HFFc6 (cell line): ENCODE measurements around the gene ZNF428. TPM values are rescaled to one million over a fixed set of nuclear protein-coding genes. Genes with fewer than 3 reads are reported as not detected.

Experiments
- DNase-seq: peaks from one replicate; pipeline ENCODE4 v3.0.0-alpha.2; 2018
- H3K27ac Mint-ChIP-seq: 2 replicates; pipeline ENCODE4 v1.8.0; 2020; ENCODE audit warnings: mild to moderate bottlenecking, mixed read lengths
- H3K27me3 Mint-ChIP-seq: 2 replicates; pipeline ENCODE4 v1.8.0; 2021; ENCODE audit warnings: mild to moderate bottlenecking, moderate library complexity, mixed read lengths; ENCODE audit not compliant: insufficient read depth
- H3K36me3 Mint-ChIP-seq: 2 replicates; pipeline ENCODE4 v1.8.0; 2021; ENCODE audit warnings: low read depth, mixed read lengths
- H3K4me1 Mint-ChIP-seq: 2 replicates; pipeline ENCODE4 v1.8.0; 2020; ENCODE audit warnings: low read depth, mixed read lengths
- H3K4me3 Mint-ChIP-seq: 2 replicates; pipeline ENCODE4 v1.8.0; 2020; ENCODE audit warnings: mild to moderate bottlenecking, moderate library complexity, mixed read lengths
- H3K9me3 Mint-ChIP-seq: 2 replicates; pipeline ENCODE4 v1.8.0; 2020; ENCODE audit warnings: mild to moderate bottlenecking, mixed read lengths
- CTCF ChIP-seq: fragments of 200-600 bp; sonication (generic); IDR thresholded peaks from 2 replicates; pipeline ENCODE4 v1.5.0; 2021; ENCODE audit warnings: antibody characterized with exemption, mild to moderate bottlenecking
- long read RNA-seq: library from polyadenylated mRNA; unstranded; transcript quantifications from one replicate; pipeline ENCODE4 v2.0.0, GENCODE V29; 2019
- total RNA-seq, 6 experiments: library from RNA; stranded (reverse); fragmentation: NEBNext Ultra II Directional; extraction: Animal tissue kit (Norgen Biotek cat#: 25700); gene quantifications; 2 replicates in 1 of 6; 3 replicates in 5 of 6; pipeline ENCODE4 v1.2.3, GENCODE V29; 2021

ZNF428 gene
- total RNA-seq = 10 to 100 TPM; 32.2 to 42.2 (median 37.3) TPM
- long read RNA-seq, transcript ZNF428-201 (3 exons, 1,412 nt) = major isoform, 33 of 39 reads
- long read RNA-seq, partial matches to known transcripts = 5 of 39 reads
- long read RNA-seq, other reads (novel, unspliced or antisense) = 1 of 39 reads

GRCh38 chr19:43619262-43620060 lies at the start of gene ZNF428:
TSS of gene ZNF428 (minus strand) at chr19:43619629. CDS start at chr19:43614304, 5,325 bp downstream.
- Mint-ChIP-seq H3K36me3 (no peaks in the 10 kb centered on the region), H3K4me1 (peaks cover 21% of the 10 kb centered on the region), H3K27me3 (peaks cover 5% of the 10 kb centered on the region), H3K4me3 (peak within 1 kb of the TSS; percentile 96), H3K27ac (peak within 1 kb of the TSS; percentile 98), H3K9me3 (no peaks in the 10 kb centered on the region)
- TF ChIP-seq CTCF = no peak
- peak; percentile 69 for DNase-seq

GRCh38 chr19:43668406-43669109 lies 49.1 kb upstream of the ZNF428 start:
- no peaks in the 10 kb centered on the region; the same call in none of the 2 replicates for H3K27me3 Mint-ChIP-seq

GRCh38 chr19:43667876-43668405 lies 48.5 kb upstream of the ZNF428 start:
- H3K27me3 Mint-ChIP-seq = no peaks in the 10 kb centered on the region; the same call in none of the 2 replicates
- H3K4me1 Mint-ChIP-seq = peaks cover 31% of the 10 kb centered on the region
- H3K9me3 Mint-ChIP-seq = no peaks in the 10 kb centered on the region
- H3K4me3 Mint-ChIP-seq = peak overlapping the region; percentile 97
- no peak for TF ChIP-seq CTCF
- H3K36me3 Mint-ChIP-seq = peaks cover 39% of the 10 kb centered on the region
- H3K27ac Mint-ChIP-seq = peak overlapping the region; percentile 95
- DNase-seq = no peak

More at GRCh38 chr19:43668406-43669109, 49.1 kb upstream of the ZNF428 start:
- Mint-ChIP-seq H3K4me1 (peaks cover 31% of the 10 kb centered on the region), H3K27ac (peak overlapping the region; percentile 95), H3K9me3 (no peaks in the 10 kb centered on the region), H3K4me3 (peak overlapping the region; percentile 97), H3K36me3 (peaks cover 34% of the 10 kb centered on the region)
- no peak for TF ChIP-seq CTCF
- peak; percentile 99 for DNase-seq

- no peaks in the 10 kb centered on the region; the same call in none of the 2 replicates for H3K27me3 Mint-ChIP-seq
- no peak for TF ChIP-seq CTCF
Measured at GRCh38 chr19:43667126-43667875, 47.9 kb upstream of the ZNF428 start.

GRCh38 chr19:43664018-43664417 lies 44.6 kb upstream of the ZNF428 start:
- Mint-ChIP-seq H3K27ac (no peak overlapping the region), H3K36me3 (peaks cover 65% of the 10 kb centered on the region), H3K4me1 (peaks cover 16% of the 10 kb centered on the region), H3K27me3 (no peaks in the 10 kb centered on the region; the same call in none of the 2 replicates), H3K9me3 (no peaks in the 10 kb centered on the region), H3K4me3 (no peak overlapping the region)
- TF ChIP-seq CTCF = no peak
- no peak for DNase-seq

More at GRCh38 chr19:43667126-43667875, 47.9 kb upstream of the ZNF428 start:
- DNase-seq = no peak
- no peaks in the 10 kb centered on the region for H3K9me3 Mint-ChIP-seq
- H3K27ac Mint-ChIP-seq = peak overlapping the region; percentile 95
- H3K4me3 Mint-ChIP-seq = peak overlapping the region; percentile 97
- peaks cover 28% of the 10 kb centered on the region for H3K4me1 Mint-ChIP-seq
- H3K36me3 Mint-ChIP-seq = peaks cover 46% of the 10 kb centered on the region
